Measurements from ENCODE around the gene ACP7.
"Not testable (repeated sequence)": the region's sequence is repeated elsewhere in the genome, so short reads cannot be mapped to it uniquely, and the experiment has no call there.

ACP7 gene

GRCh38 chr19:39078436-39079200 is 5.5 kb upstream of the ACP7 start:
- DNase-seq (ENCODE audit: low spot score) = no peak

GRCh38 chr19:39080431-39080830 is 3.7 kb upstream of the ACP7 start:
- DNase-seq (ENCODE audit: low spot score) = no peak

- no peak for DNase-seq (ENCODE audit: low spot score)
Measured at GRCh38 chr19:39082167-39082566, 2.0 kb upstream of the ACP7 start.

DNA sequence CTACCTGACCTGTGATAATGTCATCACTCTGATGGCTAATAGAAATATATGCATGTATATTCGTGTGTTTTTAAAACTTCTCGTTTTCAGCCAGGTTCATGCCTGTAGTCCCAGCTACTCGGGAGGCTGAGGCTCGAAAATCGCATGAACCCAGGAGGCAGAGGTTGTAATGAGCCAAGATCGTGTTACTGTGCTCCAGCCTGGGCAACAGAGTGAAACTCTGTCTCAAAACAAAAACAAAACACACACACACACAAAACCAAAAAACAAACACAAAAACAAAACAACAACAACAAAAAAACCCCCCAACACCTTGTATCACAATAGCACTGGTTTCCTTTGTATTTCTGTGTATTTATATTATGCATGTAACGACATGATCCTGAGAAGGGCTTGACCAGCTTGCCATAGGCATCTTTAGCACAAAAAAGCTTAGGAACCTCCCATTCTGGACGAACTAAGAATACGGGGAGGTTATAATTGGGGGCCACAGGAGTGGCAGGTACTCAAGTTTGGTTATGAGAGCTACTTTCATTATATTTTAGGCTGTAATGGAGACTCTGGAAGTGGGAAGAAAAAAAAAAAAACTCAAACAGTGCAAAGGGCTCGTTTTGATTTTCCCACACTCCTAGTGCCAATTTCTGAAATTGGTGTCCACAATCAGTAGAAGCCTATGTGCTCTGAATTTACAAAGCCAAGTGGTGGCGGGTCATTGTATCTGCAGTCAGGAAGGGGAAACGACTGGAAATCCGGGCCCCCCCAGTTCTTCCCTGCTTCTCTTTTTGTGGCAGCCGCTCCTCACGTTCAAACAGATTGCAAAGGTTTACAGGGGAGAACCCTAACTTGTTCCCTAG is 1.2 kb upstream of the ACP7 start:
- no peak for DNase-seq (ENCODE audit: low spot score)

DNA sequence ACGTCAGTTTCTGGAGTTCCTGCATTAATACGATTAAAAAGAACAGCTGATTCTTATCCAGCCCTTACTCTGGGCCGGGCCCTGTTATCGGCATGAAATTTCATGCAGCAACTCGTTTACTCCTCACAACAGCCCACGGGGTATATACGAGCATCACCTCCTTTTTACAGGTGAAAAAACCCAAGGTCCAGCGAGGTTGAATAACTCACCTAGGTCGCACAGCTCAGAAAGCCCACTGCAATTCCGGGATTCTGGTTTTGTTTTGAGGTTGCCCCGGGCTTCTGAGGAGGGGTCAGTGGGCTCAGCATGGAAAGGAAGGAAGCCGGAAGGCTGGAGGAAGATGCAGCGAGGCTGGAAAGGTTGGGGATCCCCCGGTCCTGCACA is 577 bp upstream of the ACP7 start:
- no peak for DNase-seq (ENCODE audit: low spot score)

GRCh38 chr19:39084732-39085080 is 538 bp downstream of the ACP7 start:
- DNase-seq (ENCODE audit: low spot score) = no peak

GRCh38 chr19:39085392-39085791 is 1.2 kb downstream of the ACP7 start:
- DNase-seq (ENCODE audit: low spot score) = no peak

DNA sequence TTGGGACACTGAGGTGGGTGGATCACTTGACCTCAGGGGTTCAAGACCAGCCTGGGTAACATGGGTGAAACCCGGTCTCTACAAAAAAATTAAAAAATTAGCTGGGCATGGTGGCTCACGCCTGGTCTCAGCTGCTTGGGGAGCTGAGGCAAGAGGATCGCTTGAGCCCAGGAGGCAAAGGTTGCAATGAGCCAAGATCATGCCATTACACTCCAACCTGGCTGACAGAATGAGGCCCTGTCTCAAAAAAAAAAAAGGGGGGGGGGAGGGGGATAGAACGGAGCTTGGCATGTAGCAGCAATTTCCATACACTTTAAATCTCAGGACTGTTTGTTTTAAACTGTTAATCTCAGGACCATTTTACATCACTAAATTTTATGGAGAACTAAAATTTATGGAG is 2.2 kb downstream of the ACP7 start:
- DNase-seq (ENCODE audit: low spot score) = no peak

- no peak for DNase-seq (ENCODE audit: low spot score)
Measured at GRCh38 chr19:39087907-39088686, 3.9 kb downstream of the ACP7 start.

DNA sequence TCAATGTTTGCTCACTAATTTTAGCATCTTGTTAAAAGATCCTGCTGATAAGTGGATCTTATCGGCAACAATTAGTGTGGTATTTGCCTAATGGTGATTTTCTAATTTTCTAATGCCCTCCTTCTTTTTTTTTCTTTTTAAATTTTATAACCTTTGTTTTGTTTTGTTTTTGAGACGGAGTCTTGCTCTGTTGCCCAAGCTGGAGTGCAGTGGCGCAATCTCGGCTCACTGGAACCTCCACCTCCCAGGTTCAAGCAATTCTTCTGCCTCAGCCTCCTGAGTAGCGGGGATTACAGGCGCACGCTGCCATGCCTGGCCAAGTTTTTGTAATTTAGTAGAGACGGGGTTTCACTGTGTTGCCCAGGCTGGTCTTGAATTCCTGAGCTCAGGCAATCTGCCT is 5.8 kb downstream of the ACP7 start:
- DNase-seq (ENCODE audit: low spot score) = not testable (repeated sequence)

DNA sequence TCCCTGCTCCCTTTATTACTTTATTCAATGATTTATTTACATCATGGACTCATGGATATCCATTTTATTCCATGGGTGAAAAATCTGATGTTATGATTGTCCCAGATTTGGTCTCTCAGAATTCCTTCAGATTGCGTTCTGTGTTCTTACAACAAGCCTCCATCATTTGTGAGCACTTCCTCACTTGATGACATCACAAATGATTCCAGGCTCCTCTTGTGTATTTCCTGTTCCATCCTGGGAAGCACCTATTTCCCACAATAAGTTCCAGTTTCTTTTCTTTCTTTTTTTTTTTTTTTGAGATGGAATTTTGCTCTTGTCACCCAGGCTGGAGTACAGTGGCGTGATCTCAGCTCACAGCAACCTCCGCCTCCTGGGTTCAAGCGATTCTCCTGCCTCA is 6.7 kb downstream of the ACP7 start:
- no peak for DNase-seq (ENCODE audit: low spot score)

GRCh38 chr19:39095799-39096540 is 11.8 kb downstream of the ACP7 start:
- DNase-seq (ENCODE audit: low spot score) = not testable (repeated sequence)

DNA sequence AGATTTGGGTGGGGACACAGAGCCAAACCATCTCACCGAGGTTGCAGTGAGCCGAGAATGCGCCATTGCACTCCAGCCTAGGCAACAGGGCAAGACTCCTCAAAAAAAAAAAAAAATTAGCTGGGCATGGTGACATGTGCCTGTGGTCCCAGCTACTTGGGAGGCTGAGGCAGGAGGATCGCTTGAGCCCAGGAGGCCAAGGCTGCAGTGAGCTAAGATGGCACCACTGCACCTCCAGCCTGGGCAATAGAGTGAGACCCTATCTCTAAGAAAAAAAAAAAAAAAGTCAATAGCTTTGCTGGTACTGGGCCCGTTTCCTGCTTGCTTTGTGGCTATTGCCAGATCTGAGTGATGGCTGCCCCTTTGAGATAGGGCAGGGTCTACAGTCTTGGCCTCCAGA is 13.1 kb downstream of the ACP7 start:
- DNase-seq (ENCODE audit: low spot score) = no peak

- DNase-seq (ENCODE audit: low spot score) = no peak
Measured at GRCh38 chr19:39097721-39098120, 13.6 kb downstream of the ACP7 start.

GRCh38 chr19:39098365-39099269 is 14.4 kb downstream of the ACP7 start:
- DNase-seq (ENCODE audit: low spot score) = no peak

GRCh38 chr19:39099341-39099740 is 15.2 kb downstream of the ACP7 start:
- no peak for DNase-seq (ENCODE audit: low spot score)

- no peak for DNase-seq (ENCODE audit: low spot score)
Measured at GRCh38 chr19:39100500-39101166, 16.5 kb downstream of the ACP7 start.

- no peak for DNase-seq (ENCODE audit: low spot score)
Measured at GRCh38 chr19:39103151-39103550, 19.0 kb downstream of the ACP7 start.

DNA sequence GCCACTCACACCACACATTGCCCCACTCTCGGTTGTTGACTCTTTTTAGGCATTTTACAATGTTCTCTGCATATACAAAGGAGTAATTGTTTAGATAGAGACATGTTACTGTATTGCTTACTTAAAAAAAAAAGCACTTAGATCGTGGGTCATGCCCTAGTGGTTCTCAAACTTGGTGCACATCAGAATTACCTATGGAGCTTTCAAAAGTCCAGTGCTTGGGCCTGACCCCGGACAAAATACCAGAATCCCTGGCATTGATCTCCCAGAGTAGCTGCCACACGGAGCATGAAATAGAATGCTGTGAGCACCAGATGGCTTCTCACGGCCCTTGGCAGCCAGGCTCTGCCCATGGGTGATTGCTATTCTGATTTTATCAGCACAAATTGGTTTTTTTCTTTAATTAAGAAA is 20.0 kb downstream of the ACP7 start:
- DNase-seq (ENCODE audit: low spot score) = no peak

GRCh38 chr19:39106194-39106593 is 22.0 kb downstream of the ACP7 start:
- DNase-seq (ENCODE audit: low spot score) = no peak
